Fibroblast of villous mesenchyme (primary cell): ENCODE measurements around the gene MAGI1. TPM values are rescaled to one million over a fixed set of nuclear protein-coding genes. Genes with fewer than 3 reads are reported as not detected.
A peak's percentile ranks its signal among the peaks of the same experiment; 100 is the strongest.

Source experiments
- DNase-seq: peaks from one replicate; pipeline ENCODE4 v3.0.0-alpha.2; 2010; ENCODE audit warnings: low read depth
- H3K4me3 ChIP-seq: 2 replicates; pipeline ENCODE4 v1.5.1; 2011; ENCODE audit warnings: low read depth, mild to moderate bottlenecking, low read length
- total RNA-seq: library from RNA; depleted of rRNA; stranded (reverse); fragments of >200 nt; gene quantifications from 2 replicates; pipeline ENCODE4 v1.2.3, GENCODE V29; 2012
- TF ChIP-seq, protein P1 (sequence below): IDR thresholded peaks from 2 replicates; pipeline ENCODE4 v1.5.1; 2012; ENCODE audit warnings: low read depth, mild to moderate bottlenecking, low read length; ENCODE audit not compliant: insufficient read depth

The MAGI1 gene
- total RNA-seq, 1 donor, result 20.7 TPM

DNA sequence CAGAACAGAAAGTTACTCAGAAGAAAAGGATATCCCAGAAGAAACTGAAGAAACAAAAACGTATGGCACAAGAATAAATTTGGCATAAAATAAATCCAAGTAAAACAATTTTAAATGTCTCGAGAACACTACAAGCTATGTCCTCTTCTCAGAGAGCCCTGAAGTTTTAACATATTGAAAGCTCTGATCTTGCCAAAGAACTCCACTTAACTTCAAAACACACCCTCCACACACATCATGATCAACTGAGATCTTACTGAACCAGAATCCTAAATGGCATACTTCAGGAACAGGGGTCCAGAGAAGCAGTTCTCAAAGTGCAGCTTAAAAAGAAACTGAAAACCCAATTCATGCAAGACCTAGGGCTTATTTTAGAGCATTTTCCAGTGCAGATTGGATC is 194.3 kb downstream of the MAGI1 start:
- TF ChIP-seq, protein P1, sequence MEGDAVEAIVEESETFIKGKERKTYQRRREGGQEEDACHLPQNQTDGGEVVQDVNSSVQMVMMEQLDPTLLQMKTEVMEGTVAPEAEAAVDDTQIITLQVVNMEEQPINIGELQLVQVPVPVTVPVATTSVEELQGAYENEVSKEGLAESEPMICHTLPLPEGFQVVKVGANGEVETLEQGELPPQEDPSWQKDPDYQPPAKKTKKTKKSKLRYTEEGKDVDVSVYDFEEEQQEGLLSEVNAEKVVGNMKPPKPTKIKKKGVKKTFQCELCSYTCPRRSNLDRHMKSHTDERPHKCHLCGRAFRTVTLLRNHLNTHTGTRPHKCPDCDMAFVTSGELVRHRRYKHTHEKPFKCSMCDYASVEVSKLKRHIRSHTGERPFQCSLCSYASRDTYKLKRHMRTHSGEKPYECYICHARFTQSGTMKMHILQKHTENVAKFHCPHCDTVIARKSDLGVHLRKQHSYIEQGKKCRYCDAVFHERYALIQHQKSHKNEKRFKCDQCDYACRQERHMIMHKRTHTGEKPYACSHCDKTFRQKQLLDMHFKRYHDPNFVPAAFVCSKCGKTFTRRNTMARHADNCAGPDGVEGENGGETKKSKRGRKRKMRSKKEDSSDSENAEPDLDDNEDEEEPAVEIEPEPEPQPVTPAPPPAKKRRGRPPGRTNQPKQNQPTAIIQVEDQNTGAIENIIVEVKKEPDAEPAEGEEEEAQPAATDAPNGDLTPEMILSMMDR, result no peak

DNA sequence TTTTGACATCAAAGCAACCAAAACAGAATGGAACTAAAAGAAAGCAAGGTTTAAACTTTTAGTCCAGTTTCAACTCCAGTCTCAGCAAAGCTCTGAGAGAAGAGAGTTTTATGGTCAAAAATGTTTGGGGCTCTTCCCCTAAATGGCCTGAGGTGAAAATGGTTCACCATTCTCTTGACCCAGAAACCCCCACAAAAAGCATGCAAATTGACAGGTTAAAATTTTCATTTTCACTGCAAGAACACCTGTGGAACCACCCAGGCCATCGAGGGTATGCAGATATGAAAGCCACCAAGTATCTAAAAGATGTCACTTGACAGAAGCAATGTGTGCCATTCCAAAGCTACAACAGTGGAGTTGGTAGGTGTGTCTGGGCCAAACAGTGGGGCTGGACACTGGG is 195.0 kb downstream of the MAGI1 start:
- no peak for DNase-seq
- TF ChIP-seq, protein P1, result no peak
- H3K4me3 ChIP-seq, result no peak overlapping the region

More for the DNA sequence above, 194.3 kb downstream of the MAGI1 start:
- no peak for DNase-seq
- no peak overlapping the region for H3K4me3 ChIP-seq

DNA sequence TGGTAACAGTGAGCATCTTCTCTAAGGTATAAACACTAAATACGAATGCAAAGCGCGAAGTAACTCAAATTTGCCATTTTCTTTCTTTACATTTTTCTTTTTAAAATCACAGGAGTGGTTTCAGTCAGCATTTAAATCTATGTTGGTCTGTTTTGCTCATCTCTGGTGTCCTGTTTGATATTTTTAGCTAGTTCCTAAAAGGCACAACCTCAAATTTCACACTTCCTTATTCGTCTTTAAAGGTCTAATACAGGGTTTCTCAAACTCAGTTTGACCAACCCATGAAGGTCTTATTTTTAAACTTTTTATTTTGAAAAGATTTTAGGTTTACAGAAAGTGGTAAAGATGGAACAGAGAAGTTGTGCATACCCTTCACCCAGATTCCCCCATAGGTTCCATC is 201.1 kb downstream of the MAGI1 start:
- no peak overlapping the region for H3K4me3 ChIP-seq
- TF ChIP-seq, protein P1, result no peak
- no peak for DNase-seq

DNA sequence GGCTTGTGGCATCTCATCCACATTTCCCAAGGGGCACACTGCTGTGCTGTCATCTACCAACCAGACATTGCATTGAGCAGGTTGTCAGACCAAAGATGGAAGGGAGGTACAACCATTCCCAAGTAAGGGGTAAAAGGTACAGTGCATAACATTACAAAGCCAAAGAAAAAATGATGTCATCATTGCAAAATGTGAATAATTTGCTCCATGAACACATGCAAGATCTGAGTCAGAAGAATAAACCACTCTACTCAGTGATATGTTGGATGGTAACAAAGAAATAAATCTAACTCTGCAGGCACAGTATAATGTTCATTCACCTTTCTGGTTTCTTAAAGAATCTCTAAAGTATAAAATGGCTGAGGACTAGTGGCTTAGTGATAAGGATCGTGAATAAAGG is 202.7 kb downstream of the MAGI1 start:
- TF ChIP-seq, protein P1, result no peak
- no peak overlapping the region for H3K4me3 ChIP-seq
- no peak for DNase-seq

DNA sequence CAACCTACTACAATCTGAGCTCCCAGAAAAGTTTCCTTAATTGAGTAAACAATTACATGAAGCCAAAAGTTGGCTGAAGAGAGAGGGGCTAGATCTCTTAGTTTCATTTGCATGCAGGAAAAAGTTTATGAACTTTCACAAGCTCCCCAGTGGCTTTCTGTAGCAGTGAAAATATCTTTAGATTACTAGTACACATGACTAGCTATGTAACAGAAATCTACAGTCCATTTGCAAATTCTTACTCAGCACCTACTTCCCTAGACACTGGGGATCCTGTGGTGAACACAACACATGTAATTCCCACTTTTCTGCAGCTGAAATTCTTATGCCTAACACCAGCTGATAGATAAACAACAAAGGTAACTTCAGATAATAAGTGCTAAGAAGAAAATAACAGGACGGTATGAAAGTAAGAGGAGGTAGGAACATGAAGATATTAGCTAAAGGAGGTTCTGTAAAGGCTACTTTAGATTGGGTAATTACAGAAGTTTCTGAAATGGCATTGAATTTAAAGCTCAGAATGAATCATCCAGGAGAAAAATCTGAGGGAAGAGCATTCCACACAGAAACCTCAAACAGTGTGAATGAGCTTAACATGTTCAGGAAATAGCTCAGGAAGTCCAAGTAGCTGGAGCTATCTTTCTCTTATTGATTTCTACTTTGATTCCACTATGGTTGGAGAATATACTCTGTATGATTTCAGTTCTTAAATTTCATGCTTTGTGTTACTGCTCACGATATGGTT is 204.8 kb downstream of the MAGI1 start:
- TF ChIP-seq, protein P1, result no peak
- peak; percentile 57 for DNase-seq
- H3K4me3 ChIP-seq, result no peak overlapping the region

DNA sequence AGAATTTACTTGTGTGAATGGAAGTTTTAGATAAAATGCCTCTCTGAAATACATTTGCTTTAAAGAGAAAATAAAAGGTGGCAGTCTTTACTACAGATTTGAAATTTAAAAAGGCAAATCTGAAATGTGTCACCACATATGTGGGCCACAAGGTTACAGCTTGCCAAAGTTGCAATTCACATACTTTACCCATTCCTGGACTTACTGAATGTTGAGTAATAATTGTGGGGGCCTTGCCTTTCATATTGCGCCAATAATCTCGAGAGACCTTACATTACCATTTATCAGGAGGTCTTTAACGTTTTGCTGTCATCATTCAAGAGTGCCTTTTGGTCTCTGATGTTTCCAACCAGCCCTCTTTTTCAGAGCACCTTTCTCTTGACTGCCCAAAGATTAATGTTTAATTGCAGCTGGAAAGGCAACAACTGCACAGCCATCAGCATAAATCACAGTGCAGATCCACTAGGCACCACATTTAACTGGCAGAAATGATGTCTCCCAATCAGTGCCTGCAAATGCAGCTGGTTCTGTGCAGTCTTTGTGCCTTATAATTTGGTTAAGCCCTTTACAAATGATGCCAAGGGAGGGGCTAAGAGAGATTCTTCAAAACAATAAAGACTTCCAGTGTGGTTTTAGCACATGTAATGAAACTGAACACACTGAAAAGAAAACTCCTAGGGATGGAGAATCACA is 206.8 kb downstream of the MAGI1 start:
- DNase-seq, result peak; percentile 75
- no peak overlapping the region for H3K4me3 ChIP-seq
- TF ChIP-seq, protein P1, result no peak
